Stimulated activated CD4-positive, alpha-beta T cell treated with anti-CD3 and anti-CD28 coated beads, Interleukin-1b, Interleukin-23, amount 100 ng/mL, for 24 hours (primary cell): ENCODE results near the gene SNX24.
A peak's percentile ranks its signal among the peaks of the same experiment; 100 is the strongest.
"Not testable (repeated sequence)": the region's sequence is repeated elsewhere in the genome, so short reads cannot be mapped to it uniquely, and the experiment has no call there.

Experiments
- DNase-seq, 4 experiments: peaks; one replicate each; pipeline ENCODE4 v3.0.0-alpha.2; 2020; ENCODE audit warnings: low read depth in 4 of 4, low spot score in 1 of 4

Gene SNX24

GRCh38 chr5:122959740-122960445, 114.5 kb downstream of the SNX24 start:
- DNase-seq = no peak

- DNase-seq = no peak
Observed at GRCh38 chr5:122963305-122963704, 117.9 kb downstream of the SNX24 start.

GRCh38 chr5:122965111-122965510, 119.7 kb downstream of the SNX24 start:
- DNase-seq = no peak

GRCh38 chr5:122967085-122967484, 121.7 kb downstream of the SNX24 start:
- no peak for DNase-seq

- no peak for DNase-seq
Observed at GRCh38 chr5:122967625-122968024, 122.2 kb downstream of the SNX24 start.

GRCh38 chr5:122968056-122968455, 122.6 kb downstream of the SNX24 start:
- not testable (repeated sequence) for DNase-seq

GRCh38 chr5:122971333-122971732, 125.9 kb downstream of the SNX24 start:
- no peak for DNase-seq

GRCh38 chr5:122972877-122973276, 127.5 kb downstream of the SNX24 start:
- no peak for DNase-seq

GRCh38 chr5:122973759-122974158, 128.3 kb downstream of the SNX24 start:
- DNase-seq = not testable (repeated sequence)

GRCh38 chr5:122974251-122974650, 128.8 kb downstream of the SNX24 start:
- not testable (repeated sequence) for DNase-seq

- DNase-seq = no peak
Observed at GRCh38 chr5:122977319-122977718, 131.9 kb downstream of the SNX24 start.

- DNase-seq = no peak
Observed at GRCh38 chr5:122978068-122978467, 132.7 kb downstream of the SNX24 start.

- DNase-seq = no peak
Observed at GRCh38 chr5:122978644-122979297, 133.4 kb downstream of the SNX24 start.

- DNase-seq = no peak
Observed at GRCh38 chr5:122981846-122982245, 136.4 kb downstream of the SNX24 start.

- DNase-seq = no peak
Observed at GRCh38 chr5:122982376-122982775, 137.0 kb downstream of the SNX24 start.

GRCh38 chr5:122984425-122984824, 139.0 kb downstream of the SNX24 start:
- DNase-seq = no peak

- no peak for DNase-seq
Observed at GRCh38 chr5:122985006-122985700, 139.7 kb downstream of the SNX24 start.

- no peak for DNase-seq
Observed at GRCh38 chr5:122985954-122986721, 140.7 kb downstream of the SNX24 start.

GRCh38 chr5:122996091-122996490, 150.7 kb downstream of the SNX24 start:
- DNase-seq = no peak

- no peak for DNase-seq
Observed at GRCh38 chr5:122997294-122997693, 151.9 kb downstream of the SNX24 start.

- DNase-seq = peak in 2 of 4 experiments; percentile 2 to 5
Observed at GRCh38 chr5:122999947-123000563, 154.6 kb downstream of the SNX24 start.
